Measurements from ENCODE around the gene PCDHGB5. TPM values are rescaled to one million over a fixed set of nuclear protein-coding genes. Genes with fewer than 3 reads are reported as not detected.

The PCDHGB5 gene
- total RNA-seq, 4 donors from 2014 or later, result 3.0 to 6.3 (median 4.4) TPM

- DNase-seq, result no peak
- in situ Hi-C loops (cut with MboI; ENCODE audit: low sequenced_read_pairs in 4 of 4), result no loop called here
- H3K4me3 ChIP-seq, result peak overlapping the region in 3 of 4 donors; percentile 35 to 58 (median 48)
Observed at GRCh38 chr5:141355641-141356040, 42.1 kb upstream of the PCDHGB5 start.

GRCh38 chr5:141356133-141356532 is 41.6 kb upstream of the PCDHGB5 start:
- intact Hi-C loops (cut with DNase I; ENCODE audit: low total_unique reads) (no loop called here), in situ Hi-C loops (cut with MboI; ENCODE audit: low sequenced_read_pairs in 4 of 4) (no loop called here)
- no peaks in the 10 kb centered on the region for H3K36me3 ChIP-seq
- H3K27me3 ChIP-seq, result peaks cover 0 to 35% (median 17%) of the 10 kb centered on the region in 3 donors
- H3K9me3 ChIP-seq, result peaks cover 0 to 16% (median 3%) of the 10 kb centered on the region in 3 donors
- TF ChIP-seq, protein P1, sequence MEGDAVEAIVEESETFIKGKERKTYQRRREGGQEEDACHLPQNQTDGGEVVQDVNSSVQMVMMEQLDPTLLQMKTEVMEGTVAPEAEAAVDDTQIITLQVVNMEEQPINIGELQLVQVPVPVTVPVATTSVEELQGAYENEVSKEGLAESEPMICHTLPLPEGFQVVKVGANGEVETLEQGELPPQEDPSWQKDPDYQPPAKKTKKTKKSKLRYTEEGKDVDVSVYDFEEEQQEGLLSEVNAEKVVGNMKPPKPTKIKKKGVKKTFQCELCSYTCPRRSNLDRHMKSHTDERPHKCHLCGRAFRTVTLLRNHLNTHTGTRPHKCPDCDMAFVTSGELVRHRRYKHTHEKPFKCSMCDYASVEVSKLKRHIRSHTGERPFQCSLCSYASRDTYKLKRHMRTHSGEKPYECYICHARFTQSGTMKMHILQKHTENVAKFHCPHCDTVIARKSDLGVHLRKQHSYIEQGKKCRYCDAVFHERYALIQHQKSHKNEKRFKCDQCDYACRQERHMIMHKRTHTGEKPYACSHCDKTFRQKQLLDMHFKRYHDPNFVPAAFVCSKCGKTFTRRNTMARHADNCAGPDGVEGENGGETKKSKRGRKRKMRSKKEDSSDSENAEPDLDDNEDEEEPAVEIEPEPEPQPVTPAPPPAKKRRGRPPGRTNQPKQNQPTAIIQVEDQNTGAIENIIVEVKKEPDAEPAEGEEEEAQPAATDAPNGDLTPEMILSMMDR (IDR thresholded peaks at IDR 0.05 in 4 of 5, conservative IDR thresholded peaks at IDR 0.05 in 1 of 5), result no peak
- no peak for TF ChIP-seq POLR2A (IDR thresholded peaks at IDR 0.05)
- peaks cover 0 to 6% of the 10 kb centered on the region in 2 donors for H3K4me1 ChIP-seq
- H3K4me3 ChIP-seq, result peak overlapping the region in 1 of 4 donors; percentile 35
- no peak overlapping the region for H3K27ac ChIP-seq
- DNase-seq (no peak), ATAC-seq (no peak)

More at GRCh38 chr5:141355641-141356040, 42.1 kb upstream of the PCDHGB5 start:
- TF ChIP-seq, protein P1 (IDR thresholded peaks at IDR 0.05 in 4 of 5, conservative IDR thresholded peaks at IDR 0.05 in 1 of 5), result no peak
- TF ChIP-seq POLR2A (IDR thresholded peaks at IDR 0.05), result no peak
- Histone ChIP-seq H3K36me3 (no peaks in the 10 kb centered on the region), H3K9me3 (peaks cover 0 to 12% (median 3%) of the 10 kb centered on the region in 3 donors), H3K27me3 (peaks cover 0 to 30% (median 15%) of the 10 kb centered on the region in 3 donors), H3K4me1 (peaks cover 0 to 6% of the 10 kb centered on the region in 2 donors), H3K27ac (no peak overlapping the region)
- intact Hi-C loops (cut with DNase I; ENCODE audit: low total_unique reads), result no loop called here
- ATAC-seq, result no peak

GRCh38 chr5:141356950-141357349 is 40.8 kb upstream of the PCDHGB5 start:
- in situ Hi-C loops (cut with MboI; ENCODE audit: low sequenced_read_pairs in 4 of 4) (no loop called here), intact Hi-C loops (cut with DNase I; ENCODE audit: low total_unique reads) (no loop called here)
- no peak for TF ChIP-seq POLR2A (IDR thresholded peaks at IDR 0.05)
- Histone ChIP-seq H3K9me3 (peaks cover 0 to 13% (median 6%) of the 10 kb centered on the region in 3 donors), H3K27ac (no peak overlapping the region), H3K27me3 (peaks cover 0 to 35% (median 22%) of the 10 kb centered on the region in 3 donors), H3K4me3 (peak overlapping the region in 1 of 4 donors; percentile 10), H3K36me3 (no peaks in the 10 kb centered on the region), H3K4me1 (peaks cover 0 to 6% of the 10 kb centered on the region in 2 donors)
- DNase-seq (no peak), ATAC-seq (no peak)

DNA sequence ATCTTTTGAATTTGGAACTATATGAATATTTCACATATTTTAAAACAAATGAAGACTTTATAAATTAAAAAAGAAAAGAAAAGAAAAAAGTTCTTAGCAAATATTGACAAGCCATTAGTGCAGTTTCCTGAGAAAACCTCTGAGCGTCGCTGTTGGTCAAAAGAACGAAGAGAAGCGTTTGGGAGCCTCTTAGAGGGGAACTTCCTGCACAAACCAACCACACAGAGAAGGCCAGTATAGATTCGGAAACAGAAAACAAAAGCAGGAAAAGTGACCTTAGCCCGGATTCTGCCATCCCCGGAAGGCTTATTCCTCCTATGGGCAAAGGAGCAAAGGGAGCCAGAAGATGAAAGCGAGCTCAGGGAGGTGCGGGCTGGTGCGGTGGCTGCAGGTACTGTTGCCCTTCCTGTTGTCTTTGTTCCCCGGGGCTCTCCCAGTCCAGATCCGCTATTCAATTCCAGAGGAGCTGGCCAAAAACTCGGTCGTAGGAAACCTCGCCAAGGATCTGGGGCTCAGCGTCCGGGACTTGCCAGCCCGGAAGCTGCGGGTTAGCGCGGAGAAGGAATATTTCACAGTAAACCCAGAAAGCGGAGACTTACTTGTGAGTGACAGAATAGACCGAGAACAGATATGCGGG is 37.8 kb upstream of the PCDHGB5 start, which contains the start of gene PCDHGB2:
PCDHGB2 (plus strand) TSS at position 205 of the 637 bp plus-strand sequence; CDS start at position 347, 142 bp downstream.
- in situ Hi-C loops (cut with MboI; ENCODE audit: low sequenced_read_pairs in 4 of 4) (no loop called here), intact Hi-C loops (cut with DNase I; ENCODE audit: low total_unique reads) (loop anchor here (1.0 kb wide), 1 partner anchor 200 kb away; no protein-coding TSS in a partner anchor)
- TF ChIP-seq POLR2A (IDR thresholded peaks at IDR 0.05), result no peak
- TF ChIP-seq, protein P1 (IDR thresholded peaks at IDR 0.05 in 4 of 5, conservative IDR thresholded peaks at IDR 0.05 in 1 of 5), result peak; percentile 26 to 48 (median 34)
- Histone ChIP-seq H3K36me3 (no peaks in the 10 kb centered on the region), H3K4me3 (peak within 1 kb of the TSS; percentile 41 to 57 (median 42)), H3K9me3 (peaks cover 0 to 15% (median 6%) of the 10 kb centered on the region in 3 donors), H3K27me3 (peaks cover 0 to 39% (median 35%) of the 10 kb centered on the region in 3 donors), H3K27ac (peak within 1 kb of the TSS; percentile 30 to 67 (median 52)), H3K4me1 (peaks cover 5 to 9% of the 10 kb centered on the region in 2 donors)
- DNase-seq (no peak), ATAC-seq (peak; percentile 30 to 71)

DNA sequence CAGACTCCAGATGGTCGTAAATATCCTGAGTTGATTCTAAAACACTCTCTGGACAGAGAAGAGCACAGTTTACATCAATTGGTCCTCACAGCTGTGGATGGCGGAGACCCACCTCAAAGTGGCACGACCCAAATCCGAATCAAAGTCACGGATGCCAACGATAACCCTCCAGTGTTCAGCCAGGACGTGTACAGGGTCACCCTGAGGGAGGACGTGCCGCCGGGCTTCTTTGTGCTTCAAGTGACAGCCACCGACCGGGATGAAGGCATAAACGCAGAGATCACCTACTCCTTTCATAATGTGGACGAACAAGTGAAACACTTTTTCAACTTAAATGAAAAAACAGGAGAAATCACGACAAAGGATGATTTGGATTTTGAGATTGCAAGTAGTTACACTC is 37.1 kb upstream of the PCDHGB5 start:
- peaks cover 5 to 9% of the 10 kb centered on the region in 2 donors for H3K4me1 ChIP-seq

More for the DNA sequence above, 37.1 kb upstream of the PCDHGB5 start:
- ATAC-seq, result no peak
- TF ChIP-seq POLR2A (IDR thresholded peaks at IDR 0.05), result no peak
- TF ChIP-seq, protein P1 (IDR thresholded peaks at IDR 0.05 in 4 of 5, conservative IDR thresholded peaks at IDR 0.05 in 1 of 5), result no peak
- no peaks in the 10 kb centered on the region for H3K36me3 ChIP-seq
- H3K9me3 ChIP-seq, result peaks cover 0 to 21% (median 6%) of the 10 kb centered on the region in 3 donors
- H3K4me3 ChIP-seq, result peak overlapping the region; percentile 41 to 57 (median 42)
- peak overlapping the region in 1 of 4 donors; percentile 62 for H3K27ac ChIP-seq
- intact Hi-C loops (cut with DNase I; ENCODE audit: low total_unique reads), result loop anchor here (1.0 kb wide), 1 partner anchor 200 kb away; no protein-coding TSS in a partner anchor
- in situ Hi-C loops (cut with MboI; ENCODE audit: low sequenced_read_pairs in 4 of 4), result no loop called here
- no peak for DNase-seq
- H3K27me3 ChIP-seq, result peaks cover 0 to 44% (median 31%) of the 10 kb centered on the region in 3 donors

Measured in gastrocnemius medialis (tissue), 4 donors.